ACC112 (cell line): ENCODE measurements around the gene YES1.
A peak's percentile ranks its signal among the peaks of the same experiment; 100 is the strongest.

Experiments used
- H2AFZ ChIP-seq: fragments of 200-600 bp; sonication (generic); one replicate; pipeline ENCODE4 v1.6.0; 2017; ENCODE audit warnings: antibody characterized with exemption, low read length; ENCODE audit not compliant: unreplicated experiment
- H3K27ac ChIP-seq: fragments of 200-600 bp; sonication (generic); 2 replicates; pipeline ENCODE4 v1.5.1; 2014; ENCODE audit warnings: low read depth, mild to moderate bottlenecking, antibody characterized with exemption, low read length, moderate library complexity
- H3K27me3 ChIP-seq: fragments of 200-600 bp; sonication (generic); 2 replicates; pipeline ENCODE4 v1.6.1; 2014; ENCODE audit warnings: mild to moderate bottlenecking, antibody characterized with exemption, low read length, moderate library complexity, mixed read lengths; ENCODE audit not compliant: insufficient read depth
- H3K36me3 ChIP-seq: fragments of 200-600 bp; sonication (generic); 2 replicates; pipeline ENCODE4 v1.6.1; 2016; ENCODE audit warnings: mild to moderate bottlenecking, antibody characterized with exemption, low read length, moderate library complexity, mixed read lengths; ENCODE audit not compliant: insufficient read depth
- H3K4me1 ChIP-seq: fragments of 200-600 bp; sonication (generic); one replicate; pipeline ENCODE4 v1.6.1; 2016; ENCODE audit warnings: low read length, mixed read lengths; ENCODE audit not compliant: insufficient read depth, unreplicated experiment, control insufficient read depth
- H3K4me3 ChIP-seq: fragments of 200-600 bp; sonication (generic); 2 replicates; pipeline ENCODE4 v1.5.1; 2014; ENCODE audit warnings: mild to moderate bottlenecking, low read depth, low read length
- H3K79me2 ChIP-seq: fragments of 200-600 bp; sonication (generic); one replicate; pipeline ENCODE4 v1.6.0; 2016; ENCODE audit warnings: low read length; ENCODE audit not compliant: control insufficient read depth, unreplicated experiment, insufficient read depth

YES1 gene

DNA sequence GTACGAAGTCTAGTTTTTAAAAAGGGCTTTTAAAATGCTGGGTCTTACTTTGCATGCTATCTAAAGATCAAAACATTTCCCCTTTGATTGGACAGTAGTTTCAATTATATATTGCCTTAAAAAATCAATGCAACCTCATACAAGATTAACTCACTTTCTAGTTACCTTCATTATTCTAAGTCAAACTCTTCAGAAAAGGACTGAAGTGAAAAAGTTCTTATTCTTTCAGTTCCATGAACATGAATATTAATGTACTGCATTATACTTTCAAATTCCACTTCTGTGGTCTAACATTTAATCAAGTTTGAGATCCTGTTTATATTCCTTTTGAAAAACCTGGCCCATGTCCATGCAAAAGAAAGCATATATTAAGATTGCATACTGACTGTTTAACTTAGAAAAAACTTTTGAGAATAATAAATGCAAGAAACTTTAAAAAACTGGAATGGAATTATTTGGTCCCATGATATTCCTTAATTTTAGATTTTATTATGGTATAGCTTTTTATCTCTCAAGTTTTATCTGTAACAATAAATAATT lies 88.4 kb downstream of the YES1 start:
- H3K4me1 ChIP-seq: peaks cover 4% of the 10 kb centered on the region
- no peaks in the 10 kb centered on the region for H3K36me3 ChIP-seq
- no peak overlapping the region for H2AFZ ChIP-seq
- no peaks in the 10 kb centered on the region for H3K79me2 ChIP-seq
- peak overlapping the region; percentile 27; the same call in 1 of the 2 replicates for H3K4me3 ChIP-seq
- H3K27me3 ChIP-seq: no peaks in the 10 kb centered on the region
- H3K27ac ChIP-seq: no peak overlapping the region

DNA sequence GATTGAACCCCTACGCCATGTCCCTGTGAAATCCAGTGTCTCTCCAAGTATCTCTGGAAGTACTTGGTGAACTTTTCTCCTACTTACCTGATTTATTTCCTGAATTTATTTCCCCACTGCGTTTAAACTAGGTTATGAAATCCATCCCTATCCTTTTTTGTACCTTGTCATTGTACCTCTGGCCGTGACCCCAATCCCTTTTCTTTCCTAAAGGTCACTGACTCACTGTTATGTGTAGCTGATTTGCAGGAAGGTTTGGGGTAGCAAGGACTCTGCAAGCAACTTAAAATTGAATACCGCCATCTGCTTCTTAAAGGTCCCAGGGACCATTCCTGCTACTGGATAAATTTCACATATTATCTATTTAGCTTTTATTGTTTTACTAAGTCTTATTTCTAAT lies 95.0 kb downstream of the YES1 start:
- no peaks in the 10 kb centered on the region for H3K36me3 ChIP-seq
- no peak overlapping the region for H2AFZ ChIP-seq
- peaks cover 26% of the 10 kb centered on the region for H3K4me1 ChIP-seq
- H3K4me3 ChIP-seq: no peak overlapping the region
- H3K79me2 ChIP-seq: peaks cover 2% of the 10 kb centered on the region
- no peaks in the 10 kb centered on the region for H3K27me3 ChIP-seq
- peak overlapping the region; percentile 84; the same call in 1 of the 2 replicates for H3K27ac ChIP-seq

GRCh38 chr18:715626-716025 lies 96.4 kb downstream of the YES1 start:
- peaks cover 14% of the 10 kb centered on the region for H3K79me2 ChIP-seq
- peaks cover 29% of the 10 kb centered on the region for H3K4me1 ChIP-seq
- H3K4me3 ChIP-seq: 0 out of 2 replicates have a peak overlapping the region, but pooled peaks have one; percentile 19
- no peak overlapping the region for H2AFZ ChIP-seq
- H3K36me3 ChIP-seq: no peaks in the 10 kb centered on the region
- H3K27me3 ChIP-seq: no peaks in the 10 kb centered on the region
- peak overlapping the region; percentile 84 for H3K27ac ChIP-seq

GRCh38 chr18:713135-713490 lies 98.9 kb downstream of the YES1 start:
- peak overlapping the region; percentile 52 for H2AFZ ChIP-seq
- H3K4me1 ChIP-seq: peaks cover 34% of the 10 kb centered on the region
- 0 out of 2 replicates have a peak, but pooled peaks cover under 1% of the 10 kb centered on the region for H3K36me3 ChIP-seq
- peaks cover 38% of the 10 kb centered on the region for H3K79me2 ChIP-seq
- no peaks in the 10 kb centered on the region for H3K27me3 ChIP-seq
- peak overlapping the region; percentile 50; the same call in 1 of the 2 replicates for H3K27ac ChIP-seq
- peak overlapping the region; percentile 89 for H3K4me3 ChIP-seq

- H3K27me3 ChIP-seq: no peaks in the 10 kb centered on the region
- H3K27ac ChIP-seq: peak within 1 kb of the TSS; percentile 83
- 0 out of 2 replicates have a peak, but pooled peaks cover 2% of the 10 kb centered on the region for H3K36me3 ChIP-seq
- peaks cover 34% of the 10 kb centered on the region for H3K4me1 ChIP-seq
- peaks cover 42% of the 10 kb centered on the region for H3K79me2 ChIP-seq
- peak within 1 kb of the TSS; percentile 61 for H2AFZ ChIP-seq
- peak within 1 kb of the TSS; percentile 89 for H3K4me3 ChIP-seq
Measured at GRCh38 chr18:712401-713134, 99.5 kb downstream of the YES1 start, which contains the start of gene ENOSF1. ENOSF1 (minus strand) TSS chr18:712630; CDS start chr18:712587, 43 bp downstream.

GRCh38 chr18:711657-712400 lies 100.2 kb downstream of the YES1 start:
- 0 out of 2 replicates have a peak, but pooled peaks cover 2% of the 10 kb centered on the region for H3K36me3 ChIP-seq
- peak overlapping the region; percentile 83 for H3K27ac ChIP-seq
- peaks cover 45% of the 10 kb centered on the region for H3K79me2 ChIP-seq
- peaks cover 34% of the 10 kb centered on the region for H3K4me1 ChIP-seq
- peak overlapping the region; percentile 89 for H3K4me3 ChIP-seq
- peak overlapping the region; percentile 61 for H2AFZ ChIP-seq
- no peaks in the 10 kb centered on the region for H3K27me3 ChIP-seq

- Histone ChIP-seq H3K27ac (peak overlapping the region; percentile 83), H2AFZ (peak overlapping the region; percentile 61), H3K4me1 (peaks cover 30% of the 10 kb centered on the region), H3K4me3 (peak overlapping the region; percentile 89), H3K27me3 (no peaks in the 10 kb centered on the region), H3K36me3 (peaks cover 4% of the 10 kb centered on the region; the same call in 1 of the 2 replicates), H3K79me2 (peaks cover 45% of the 10 kb centered on the region)
Measured at GRCh38 chr18:711310-711656, 100.8 kb downstream of the YES1 start.

DNA sequence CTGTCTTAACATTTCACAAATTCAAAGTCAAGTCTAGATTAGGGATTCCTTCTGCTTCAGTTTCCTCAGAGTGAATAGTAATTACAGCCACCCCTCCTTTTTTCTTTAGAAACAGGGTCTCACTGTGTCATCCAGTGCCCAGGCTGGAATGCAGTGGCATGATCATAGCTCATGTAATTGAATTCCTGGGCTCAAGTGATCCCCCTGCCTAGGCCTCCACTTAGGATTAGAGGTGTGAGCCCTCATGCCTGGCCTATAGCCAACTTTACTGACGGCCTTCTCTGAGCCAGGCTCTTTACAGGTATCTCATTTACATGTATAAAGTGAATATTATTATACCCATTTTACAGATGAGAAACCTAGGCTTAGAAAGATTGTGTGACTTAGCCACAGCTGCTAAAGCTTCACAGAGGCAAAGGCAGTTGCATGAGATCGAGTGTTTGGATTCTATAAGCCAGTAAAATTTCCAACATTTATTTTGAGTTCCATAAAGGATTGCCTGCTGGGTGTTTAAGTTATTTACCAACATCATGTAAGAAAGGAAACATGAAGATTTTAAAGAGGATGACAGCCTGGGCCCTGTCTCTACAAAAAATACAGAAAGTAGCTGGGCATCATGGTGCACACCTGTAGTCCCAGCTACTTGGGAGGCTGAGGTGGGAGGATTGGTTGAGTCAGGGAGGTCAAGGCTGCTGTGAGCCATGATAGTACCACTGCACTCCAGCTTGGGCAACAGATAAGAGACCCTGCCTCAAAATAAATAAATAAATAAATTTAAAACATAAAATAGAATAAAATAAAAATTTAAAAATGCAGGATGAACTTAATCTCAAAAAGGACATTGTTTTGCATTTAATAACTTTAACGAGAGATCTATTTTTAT lies 101.4 kb downstream of the YES1 start:
- peaks cover 6% of the 10 kb centered on the region; the same call in 1 of the 2 replicates for H3K36me3 ChIP-seq
- peaks cover 24% of the 10 kb centered on the region for H3K4me1 ChIP-seq
- H2AFZ ChIP-seq: no peak overlapping the region
- peak overlapping the region; percentile 89 for H3K4me3 ChIP-seq
- H3K27me3 ChIP-seq: no peaks in the 10 kb centered on the region
- H3K79me2 ChIP-seq: peaks cover 45% of the 10 kb centered on the region
- peak overlapping the region; percentile 83 for H3K27ac ChIP-seq

- H3K36me3 ChIP-seq: peaks cover 9% of the 10 kb centered on the region
- H2AFZ ChIP-seq: no peak overlapping the region
- H3K4me1 ChIP-seq: peaks cover 16% of the 10 kb centered on the region
- H3K4me3 ChIP-seq: no peak overlapping the region
- no peak overlapping the region for H3K27ac ChIP-seq
- H3K27me3 ChIP-seq: no peaks in the 10 kb centered on the region
- peaks cover 45% of the 10 kb centered on the region for H3K79me2 ChIP-seq
Measured at GRCh38 chr18:709771-710170, 102.3 kb downstream of the YES1 start.

DNA sequence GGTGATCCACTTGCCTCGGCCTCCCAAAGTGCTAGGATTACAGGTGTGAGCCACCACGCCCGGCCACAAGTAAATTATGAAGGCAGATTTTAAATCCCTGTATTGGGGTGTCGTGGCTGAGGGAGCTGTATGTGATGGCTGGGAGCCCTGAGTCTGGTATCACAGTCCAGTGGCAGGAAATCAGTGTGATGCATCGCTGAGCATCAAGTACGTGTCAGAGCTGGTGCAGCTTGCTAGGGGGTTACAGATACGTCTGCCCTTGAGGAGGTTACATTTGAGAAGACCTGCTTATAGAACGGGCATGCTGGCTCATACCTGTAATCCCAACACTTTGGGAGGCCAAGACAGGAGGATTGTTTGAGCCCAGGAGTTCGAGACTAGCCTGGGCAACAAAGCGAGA lies 103.9 kb downstream of the YES1 start:
- H3K36me3 ChIP-seq: peaks cover 10% of the 10 kb centered on the region
- no peak overlapping the region for H3K4me3 ChIP-seq
- H3K79me2 ChIP-seq: peaks cover 45% of the 10 kb centered on the region

More for the DNA sequence above, 103.9 kb downstream of the YES1 start:
- Histone ChIP-seq H3K27ac (no peak overlapping the region), H3K4me1 (peaks cover 19% of the 10 kb centered on the region), H2AFZ (no peak overlapping the region), H3K27me3 (no peaks in the 10 kb centered on the region)
